HG03558 (cell line): ENCODE data around the gene NLRP9.
A peak's percentile ranks its signal among the peaks of the same experiment; 100 is the strongest.

Experiments used
- ATAC-seq: cut with Tn5 transposase; IDR thresholded peaks from one replicate; pipeline ENCODE4 v1.9.1; 2021; ENCODE audit warnings: moderate number of reproducible peaks; ENCODE audit not compliant: unreplicated experiment; ENCODE audit errors: extremely low read depth

NLRP9 gene

GRCh38 chr19:55675661-55676354 is 62.4 kb downstream of the NLRP9 start:
- no peak for ATAC-seq

GRCh38 chr19:55674841-55675660 is 63.2 kb downstream of the NLRP9 start, which contains the start of gene EPN1:
Gene EPN1 (plus strand): TSS chr19:55675226. CDS start chr19:55678628, 3,402 bp downstream.
- ATAC-seq = peak; percentile 40

GRCh38 chr19:55674459-55674840 is 63.8 kb downstream of the NLRP9 start:
- no peak for ATAC-seq

- ATAC-seq = no peak
Observed at GRCh38 chr19:55673889-55674288, 64.3 kb downstream of the NLRP9 start.

DNA sequence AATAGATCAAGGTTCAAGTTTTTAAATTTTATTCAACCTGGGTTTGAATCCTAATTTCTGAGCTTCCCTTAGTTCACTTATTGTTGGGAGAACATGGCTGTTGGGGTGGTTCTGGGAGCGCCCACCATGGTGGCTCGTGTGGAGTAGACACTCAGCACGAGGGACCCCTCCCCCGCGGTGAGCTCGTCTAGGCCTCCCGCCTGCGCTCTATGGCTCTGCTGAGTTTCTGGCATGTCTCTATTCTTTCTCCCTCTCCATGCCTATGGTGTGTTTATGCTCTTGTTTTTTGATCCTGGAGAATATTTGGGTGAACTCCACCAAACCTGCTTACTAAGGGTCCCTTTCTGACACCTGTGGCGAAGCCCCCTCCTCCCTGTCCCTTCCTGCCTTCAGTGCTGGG is 64.7 kb downstream of the NLRP9 start:
- ATAC-seq = no peak

GRCh38 chr19:55672418-55672817 is 65.8 kb downstream of the NLRP9 start:
- no peak for ATAC-seq

DNA sequence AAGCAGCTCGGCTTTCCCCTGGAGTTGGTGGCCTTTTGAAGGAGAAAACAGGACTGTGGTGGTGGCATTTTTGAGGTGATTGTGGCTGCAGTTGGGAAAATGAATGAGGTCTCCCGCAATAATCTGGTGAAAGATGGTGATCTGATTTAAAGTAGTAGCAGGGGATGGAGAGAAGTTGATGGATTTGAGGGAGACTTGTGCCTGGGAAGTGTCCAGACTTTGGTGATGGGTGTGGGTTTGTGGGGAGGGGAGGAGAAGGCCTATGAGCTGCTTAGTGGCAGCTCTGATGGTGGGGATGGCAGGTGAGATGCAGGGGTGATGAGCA is 67.2 kb downstream of the NLRP9 start:
- ATAC-seq = no peak

- no peak for ATAC-seq
Observed at GRCh38 chr19:55670280-55671053, 67.7 kb downstream of the NLRP9 start.

DNA sequence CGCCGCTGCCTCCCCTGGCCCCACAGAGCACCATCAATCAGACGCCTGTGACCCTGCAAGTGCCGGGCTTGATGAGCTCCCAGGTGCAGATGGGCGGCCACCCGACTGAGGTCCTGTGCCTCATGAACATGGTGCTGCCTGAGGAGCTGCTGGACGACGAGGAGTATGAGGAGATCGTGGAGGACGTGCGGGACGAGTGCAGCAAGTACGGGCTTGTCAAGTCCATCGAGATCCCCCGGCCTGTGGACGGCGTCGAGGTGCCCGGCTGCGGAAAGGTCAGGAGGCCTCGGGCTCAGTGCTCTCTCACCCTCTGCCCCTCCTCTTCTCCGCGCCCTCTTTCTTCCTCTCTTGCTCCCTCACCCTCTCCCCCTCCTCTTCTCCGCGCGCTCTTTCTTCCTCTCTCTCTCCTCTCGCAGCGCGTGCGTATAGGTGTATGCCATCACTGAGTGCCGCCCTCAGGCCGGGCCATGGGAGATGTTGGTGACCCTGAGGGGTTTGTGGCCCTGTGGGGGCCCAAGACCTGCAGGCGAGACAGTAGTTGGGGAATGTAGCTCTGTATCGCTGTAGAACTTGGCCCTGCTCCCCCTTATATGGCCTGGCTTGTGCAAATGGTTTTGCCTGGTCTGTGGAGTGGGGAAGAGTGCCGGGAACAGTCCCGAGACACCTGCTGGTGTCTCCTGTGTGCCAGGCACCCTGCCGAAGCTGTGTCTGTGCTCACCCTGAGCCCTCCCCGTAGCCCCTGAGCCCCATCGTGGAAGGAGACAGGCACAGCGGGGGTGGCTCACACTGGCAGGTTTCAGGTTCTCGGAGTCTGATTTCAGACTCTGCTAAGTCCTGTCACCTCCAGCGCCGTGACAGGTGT is 68.6 kb downstream of the NLRP9 start:
- ATAC-seq = no peak

GRCh38 chr19:55668603-55669348 is 69.4 kb downstream of the NLRP9 start:
- ATAC-seq = no peak

DNA sequence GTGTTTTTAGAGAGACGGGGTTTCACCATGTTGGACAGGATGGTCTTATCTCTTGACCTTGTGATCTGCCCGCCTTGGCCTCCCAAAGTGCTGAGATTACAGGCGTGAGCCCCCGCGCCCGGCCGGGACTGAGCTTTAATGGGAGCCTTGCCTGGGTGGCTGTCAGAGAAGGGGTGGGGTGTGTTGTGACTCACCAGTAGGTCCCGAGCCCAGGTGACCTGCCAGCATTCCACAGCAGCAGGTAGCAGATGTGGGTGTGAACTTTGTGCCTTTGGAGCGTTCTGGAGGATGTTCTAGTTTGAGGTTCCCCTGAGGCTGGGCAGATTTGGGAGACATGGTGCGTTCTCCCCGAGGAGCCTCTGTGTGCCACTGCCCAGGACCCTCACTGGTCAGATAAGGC is 70.2 kb downstream of the NLRP9 start:
- no peak for ATAC-seq

- ATAC-seq = no peak
Observed at GRCh38 chr19:55667511-55667910, 70.7 kb downstream of the NLRP9 start.

GRCh38 chr19:55667006-55667381 is 71.2 kb downstream of the NLRP9 start:
- ATAC-seq = no peak

- ATAC-seq = no peak
Observed at GRCh38 chr19:55666343-55667005, 71.7 kb downstream of the NLRP9 start.

DNA sequence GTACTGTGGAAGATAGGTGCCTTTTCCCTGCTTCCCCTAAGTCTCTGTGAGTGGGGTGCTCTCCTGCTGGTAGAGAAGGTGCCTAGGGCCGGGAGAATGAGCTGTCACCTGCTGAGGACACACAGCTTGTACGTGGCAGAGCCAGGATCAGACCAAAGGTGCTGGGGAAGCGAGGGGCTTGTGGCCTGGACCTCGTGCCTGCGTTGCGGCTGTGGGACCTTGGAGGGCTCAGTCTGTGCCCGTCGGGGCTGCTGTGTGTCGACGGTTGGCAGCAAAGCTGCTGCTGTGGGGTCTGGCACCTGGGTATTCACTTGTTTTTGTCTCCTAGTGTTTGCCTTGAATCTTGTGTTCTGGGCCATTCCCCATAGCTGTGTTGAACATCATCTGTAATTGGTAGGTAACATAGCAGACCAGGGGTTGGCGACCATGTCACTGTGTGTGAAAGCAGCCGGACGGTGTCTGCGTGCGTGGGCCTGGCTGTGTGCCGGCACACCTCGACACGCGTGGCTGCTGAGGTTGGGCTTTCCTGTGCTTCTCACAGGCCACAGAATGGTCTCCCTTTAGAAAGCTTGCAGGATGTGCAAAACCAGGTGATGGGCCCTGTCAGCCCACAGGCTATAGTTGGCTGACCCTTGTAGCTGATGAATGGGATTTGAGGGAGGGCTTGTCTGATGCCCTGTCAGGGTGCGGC is 74.2 kb downstream of the NLRP9 start:
- ATAC-seq = no peak

DNA sequence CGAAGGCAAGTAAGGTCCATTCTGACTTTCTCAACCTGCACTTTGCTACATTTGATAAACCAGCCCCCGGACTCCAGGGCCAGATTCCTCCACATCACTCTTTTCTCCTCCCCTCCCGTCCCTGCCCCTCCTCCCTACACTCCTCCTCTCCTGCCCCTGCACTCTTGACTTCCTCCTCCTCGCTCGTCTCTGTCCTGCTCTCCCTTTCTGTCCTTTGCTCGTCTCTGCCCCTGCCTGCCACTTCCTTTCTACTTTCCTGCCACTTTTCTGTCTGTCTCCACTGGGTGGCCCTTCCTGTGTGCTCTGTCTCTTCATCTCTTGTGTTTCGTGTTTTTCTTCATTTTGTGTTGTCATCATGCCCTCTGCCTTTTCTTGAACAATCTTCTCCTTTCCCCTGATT is 76.4 kb downstream of the NLRP9 start:
- no peak for ATAC-seq

- no peak for ATAC-seq
Observed at GRCh38 chr19:55660991-55661390, 77.2 kb downstream of the NLRP9 start.

DNA sequence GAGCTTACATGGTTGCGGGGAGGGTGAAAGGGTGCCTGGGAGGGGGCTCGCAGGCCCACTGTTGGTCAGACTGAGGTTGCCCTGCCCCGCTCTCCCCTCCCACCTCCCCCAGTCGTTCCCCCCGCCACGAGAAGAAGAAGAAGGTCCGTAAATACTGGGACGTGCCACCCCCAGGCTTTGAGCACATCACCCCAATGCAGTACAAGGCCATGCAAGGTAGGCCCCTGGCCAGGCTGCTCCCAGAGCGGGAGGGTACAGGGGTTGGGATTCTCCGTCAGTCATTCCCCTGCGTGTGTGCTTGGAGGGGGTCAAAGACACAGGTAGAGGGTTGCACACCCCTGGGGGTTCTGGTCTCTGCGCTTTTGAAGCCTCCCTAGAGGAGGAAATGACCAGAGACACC is 77.8 kb downstream of the NLRP9 start:
- no peak for ATAC-seq
